Upper lobe of left lung (tissue), 6 donors: ENCODE data around the gene NISCH. TPM values are rescaled to one million over a fixed set of nuclear protein-coding genes. Genes with fewer than 3 reads are reported as not detected.

Experiments
- ATAC-seq, 2 donors: fragments of 200-7000 bp; cut with Tn5 transposase; one replicate each; pipeline ENCODE4 v1.9.1; 2022; ENCODE audit warnings: mild to moderate bottlenecking in 2 of 2, moderate library complexity in 2 of 2; ENCODE audit not compliant: low FRiP score in 2 of 2
- DNase-seq, 2 donors: peaks; one replicate each; pipeline ENCODE4 v3.0.0-alpha.2; 2019 to 2020
- H3K27ac ChIP-seq, 4 donors: fragments of 200-600 bp; sonication (generic); one replicate each; pipeline ENCODE4 v1.5.1; 2016 to 2019
- H3K27me3 ChIP-seq, 4 donors: fragments of 200-600 bp; sonication (generic); one replicate each; pipeline ENCODE4 v1.5.1; 2017 to 2019
- H3K36me3 ChIP-seq, 4 donors: fragments of 200-600 bp; sonication (generic); one replicate each; pipeline ENCODE4 v1.5.1; 2016 to 2019
- H3K4me1 ChIP-seq, 4 donors: fragments of 200-600 bp; sonication (generic); one replicate each; pipeline ENCODE4 v1.5.1; 2018 to 2019
- H3K4me3 ChIP-seq, 4 donors: fragments of 200-600 bp; sonication (generic); one replicate each; pipeline ENCODE4 v1.5.1; 2017 to 2019; ENCODE audit warnings: mild to moderate bottlenecking in 2 of 4, moderate library complexity in 1 of 4
- H3K9me3 ChIP-seq, 4 donors: fragments of 200-600 bp; sonication (generic); one replicate each; pipeline ENCODE4 v1.5.1; 2018 to 2019
- CTCF ChIP-seq, 6 experiments: fragments of 450-650 bp in 4 of 6; fragments of 200-600 bp in 2 of 6; sonication (generic) in 2 of 6; IDR thresholded peaks; one replicate each; pipeline ENCODE4 v1.5.1; 2016 to 2019; ENCODE audit warnings: antibody characterized with exemption in 6 of 6
- EP300 ChIP-seq, 4 donors: sonication (generic); formaldehyde crosslinking; IDR thresholded peaks; one replicate each; pipeline ENCODE4 v1.5.1; 2017; ENCODE audit warnings: antibody characterized with exemption in 4 of 4, control low read depth in 2 of 4
- POLR2A ChIP-seq, 4 donors: fragments of 450-650 bp; IDR thresholded peaks; one replicate each; pipeline ENCODE4 v1.5.1; 2016 to 2017; ENCODE audit warnings: antibody characterized with exemption in 4 of 4, mild to moderate bottlenecking in 2 of 4
- POLR2AphosphoS5 ChIP-seq, 2 donors: sonication (generic); formaldehyde crosslinking; IDR thresholded peaks; one replicate each; pipeline ENCODE4 v1.5.1; 2017; ENCODE audit warnings: antibody characterized with exemption in 2 of 2
- WGBS, 2 donors: methylation state at CpG; one replicate each; pipeline ENCODE4 v1.1.5; 2017 to 2018; 5-methylcytosine and 5-hydroxymethylcytosine counted together
- total RNA-seq, 6 donors: library from RNA; depleted of rRNA in 4 of 6; stranded (reverse); fragments of >200 nt in 4 of 6; gene quantifications; one replicate each; pipeline versions ENCODE4 v1.1.0 to v1.2.1, GENCODE V29; 2016 to 2021
- donor health status: DM: no; HTN: no; CAD: no; lungs with moderate emphysema.
- donor health status: DM: no; HTN: yes; CAD: no; lungs with severe emphysema.

The NISCH gene
- total RNA-seq, 6 donors from 2014 or later = 60.7 to 288 (median 83.0) TPM

- H3K4me1 ChIP-seq = peaks cover 27 to 52% (median 38%) of the 10 kb centered on the region in 4 donors
- TF ChIP-seq CTCF (IDR thresholded peaks at IDR 0.05) (no peak), POLR2AphosphoS5 (IDR thresholded peaks at IDR 0.05) (no peak), POLR2A (IDR thresholded peaks at IDR 0.05) (no peak), EP300 (IDR thresholded peaks at IDR 0.05) (no peak)
- H3K9me3 ChIP-seq = no peaks in the 10 kb centered on the region
- H3K27me3 ChIP-seq = no peaks in the 10 kb centered on the region
- WGBS, 2 donors = 83 to 86% methylated on average over 22 to 23 of the region's 23 CpGs
- no peak for DNase-seq
- H3K36me3 ChIP-seq = peaks cover 0 to 4% (median 0%) of the 10 kb centered on the region in 4 donors
- no peak for ATAC-seq
- H3K4me3 ChIP-seq = peak overlapping the region in 3 of 4 donors; percentile 44 to 58 (median 47)
- H3K27ac ChIP-seq = peak overlapping the region; percentile 10 to 78 (median 69)
These were observed 14.2 kb upstream of the NISCH start for GRCh38 chr3:52441091-52441771.

- DNase-seq = peak in 1 of 2 donors; percentile 74
- no peak for ATAC-seq
- peaks cover 0 to 4% (median 0%) of the 10 kb centered on the region in 4 donors for H3K36me3 ChIP-seq
- H3K27ac ChIP-seq = peak overlapping the region; percentile 10 to 78 (median 69)
- H3K27me3 ChIP-seq = no peaks in the 10 kb centered on the region
- no peaks in the 10 kb centered on the region for H3K9me3 ChIP-seq
- TF ChIP-seq POLR2A (IDR thresholded peaks at IDR 0.05) (no peak), EP300 (IDR thresholded peaks at IDR 0.05) (no peak), POLR2AphosphoS5 (IDR thresholded peaks at IDR 0.05) (no peak)
- peak overlapping the region in 3 of 4 donors; percentile 44 to 58 (median 47) for H3K4me3 ChIP-seq
- WGBS, 2 donors = 79 to 86% methylated on average over 5 to 16 of the region's 18 CpGs
- peaks cover 23 to 53% (median 37%) of the 10 kb centered on the region in 4 donors for H3K4me1 ChIP-seq
These were observed 13.6 kb upstream of the NISCH start for GRCh38 chr3:52441772-52442332.

- Histone ChIP-seq H3K9me3 (no peaks in the 10 kb centered on the region), H3K27me3 (no peaks in the 10 kb centered on the region), H3K4me1 (peaks cover 20 to 51% (median 35%) of the 10 kb centered on the region in 4 donors), H3K27ac (peak overlapping the region in 3 of 4 donors; percentile 63 to 78 (median 75)), H3K4me3 (peak overlapping the region in 3 of 4 donors; percentile 44 to 58 (median 47)), H3K36me3 (peaks cover 0 to 4% (median 0%) of the 10 kb centered on the region in 4 donors)
- no peak for ATAC-seq
- TF ChIP-seq POLR2A (IDR thresholded peaks at IDR 0.05) = no peak
- TF ChIP-seq CTCF (IDR thresholded peaks at IDR 0.05) = no peak
- no peak for TF ChIP-seq POLR2AphosphoS5 (IDR thresholded peaks at IDR 0.05)
- TF ChIP-seq EP300 (IDR thresholded peaks at IDR 0.05) = no peak
- DNase-seq = no peak
- WGBS, 2 donors = 87% methylated on average over 7 to 14 of the region's 16 CpGs
These were observed 12.8 kb upstream of the NISCH start for GRCh38 chr3:52442409-52443267.

GRCh38 chr3:52443268-52443610 lies 12.2 kb upstream of the NISCH start:
- H3K36me3 ChIP-seq = peaks cover 0 to 4% (median 0%) of the 10 kb centered on the region in 4 donors
- TF ChIP-seq CTCF (IDR thresholded peaks at IDR 0.05) (no peak), POLR2A (IDR thresholded peaks at IDR 0.05) (no peak), POLR2AphosphoS5 (IDR thresholded peaks at IDR 0.05) (no peak)
- peak overlapping the region; percentile 32 to 78 (median 69) for H3K27ac ChIP-seq
- DNase-seq = no peak
- H3K27me3 ChIP-seq = no peaks in the 10 kb centered on the region
- no peaks in the 10 kb centered on the region for H3K9me3 ChIP-seq
- peaks cover 16 to 45% (median 30%) of the 10 kb centered on the region in 4 donors for H3K4me1 ChIP-seq
- no peak for ATAC-seq
- peak overlapping the region; percentile 16 to 58 (median 46) for H3K4me3 ChIP-seq
- WGBS, 2 donors = 85 to 87% methylated on average over 5 to 8 of the region's 8 CpGs
